ENCODE data around the gene MED25.
A peak's percentile ranks its signal among the peaks of the same experiment; 100 is the strongest.

The MED25 gene

DNA sequence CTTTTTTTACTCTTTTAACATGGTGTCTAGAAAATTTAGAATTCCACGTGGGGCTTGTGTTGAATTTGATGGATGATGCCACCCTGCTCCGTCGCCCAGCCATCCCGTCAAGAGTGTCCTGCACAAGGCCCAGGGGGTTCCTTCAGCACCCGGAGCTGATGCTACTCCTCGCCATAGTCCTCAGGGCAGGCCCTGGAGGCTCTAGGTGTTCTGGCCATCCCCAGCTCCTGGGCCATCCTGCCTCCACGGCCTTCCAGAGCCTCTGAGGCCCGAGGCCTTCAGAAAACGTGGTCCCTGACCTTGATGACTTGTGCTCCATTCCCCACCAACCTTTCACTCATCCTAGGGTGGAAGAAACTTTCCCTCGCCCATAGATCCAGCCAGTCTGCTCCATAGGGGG is 55.7 kb downstream of the MED25 start:
- DNase-seq (ENCODE audit: low read depth) = no peak

- no peak for DNase-seq (ENCODE audit: low read depth)
Observed at GRCh38 chr19:49874503-49875157, 56.5 kb downstream of the MED25 start.

GRCh38 chr19:49875177-49875576 is 57.1 kb downstream of the MED25 start:
- no peak for DNase-seq (ENCODE audit: low read depth)

DNA sequence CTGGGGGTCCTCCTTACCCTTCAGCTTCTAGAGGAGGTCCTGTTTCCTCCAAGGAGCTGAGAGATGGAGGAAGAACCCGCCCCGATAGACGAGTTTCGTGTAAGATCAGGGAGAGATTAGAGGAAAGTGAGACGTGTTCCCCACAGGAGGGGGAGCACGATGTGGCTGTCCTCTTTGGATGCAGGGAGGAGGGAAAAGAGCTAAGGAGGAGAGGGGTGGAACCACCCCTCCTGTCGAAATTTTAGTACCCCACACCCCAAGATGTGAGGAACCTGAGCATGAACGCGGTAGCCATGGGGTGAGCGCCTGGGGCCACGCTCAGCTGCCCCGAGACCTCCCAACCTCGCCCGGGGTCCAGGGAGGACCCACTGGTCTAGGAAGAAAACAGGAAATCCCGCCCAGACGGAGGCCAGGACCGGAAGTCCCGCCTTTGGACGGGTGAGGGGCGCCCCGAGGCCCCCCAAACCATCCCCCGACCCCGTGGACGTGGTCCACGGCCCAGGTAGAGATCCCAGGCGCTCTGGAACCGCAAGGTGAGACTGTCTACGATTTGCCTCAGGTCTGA is 57.9 kb downstream of the MED25 start:
- DNase-seq (ENCODE audit: low read depth) = no peak

DNA sequence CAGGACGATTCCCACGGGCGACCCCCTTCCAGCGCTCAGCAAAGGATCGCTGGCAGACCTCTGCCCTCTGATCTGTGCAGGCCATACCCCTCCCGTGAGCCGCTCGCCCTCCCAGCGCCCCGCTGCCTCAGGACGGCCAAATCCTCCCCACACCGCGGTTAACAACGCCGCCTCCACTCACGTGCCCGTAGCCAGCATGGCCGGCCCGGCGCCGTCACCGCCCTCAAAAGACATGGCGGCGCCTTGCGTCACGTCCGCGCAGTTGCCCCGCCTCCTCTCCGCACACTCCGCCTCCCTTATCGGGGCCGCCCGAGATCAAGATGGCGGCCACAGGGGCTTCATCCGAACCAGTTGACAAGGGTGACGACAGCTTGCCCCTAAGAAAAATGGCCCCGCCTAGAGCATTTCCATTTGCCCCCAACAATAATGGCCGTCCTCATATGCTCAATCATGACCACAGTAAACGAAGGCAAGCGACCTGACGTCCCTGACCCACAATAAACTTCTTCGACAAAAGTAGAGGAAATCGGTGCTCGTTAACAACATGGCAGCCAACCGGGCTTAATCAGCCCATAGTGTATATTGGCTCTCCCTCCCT is 58.4 kb downstream of the MED25 start:
- peak; percentile 99 for DNase-seq (ENCODE audit: low read depth)

- DNase-seq (ENCODE audit: low read depth) = peak; percentile 100
Observed at GRCh38 chr19:49877020-49877878, 59.2 kb downstream of the MED25 start, which contains the start of the genes AKT1S1 and TBC1D17. Gene AKT1S1 (minus strand): TSS chr19:49877355. CDS start chr19:49873295, 4,060 bp downstream. Gene TBC1D17 (plus strand): TSS chr19:49877702. CDS start chr19:49877724, 22 bp downstream.

GRCh38 chr19:49877879-49878743 is 60.0 kb downstream of the MED25 start:
- peak; percentile 96 for DNase-seq (ENCODE audit: low read depth)

DNA sequence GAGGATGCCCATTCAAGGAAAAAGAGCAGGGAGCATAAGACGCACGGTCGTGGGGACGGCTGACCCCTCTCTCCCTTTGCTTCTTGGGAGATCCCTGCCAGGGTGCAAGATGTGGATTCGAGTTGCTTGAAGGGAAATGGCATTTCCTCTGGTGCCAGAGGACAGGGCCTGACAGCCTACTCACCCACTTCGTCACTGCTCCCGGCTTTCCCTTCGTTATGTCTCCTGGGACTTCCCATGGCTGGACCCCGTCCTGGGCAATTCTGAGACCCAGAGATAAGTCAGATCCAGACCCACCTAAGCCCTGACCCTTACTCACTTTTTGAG is 60.6 kb downstream of the MED25 start:
- no peak for DNase-seq (ENCODE audit: low read depth)

GRCh38 chr19:49879243-49879963 is 61.3 kb downstream of the MED25 start:
- DNase-seq (ENCODE audit: low read depth) = no peak

- no peak for DNase-seq (ENCODE audit: low read depth)
Observed at GRCh38 chr19:49880162-49880869, 62.2 kb downstream of the MED25 start.

DNA sequence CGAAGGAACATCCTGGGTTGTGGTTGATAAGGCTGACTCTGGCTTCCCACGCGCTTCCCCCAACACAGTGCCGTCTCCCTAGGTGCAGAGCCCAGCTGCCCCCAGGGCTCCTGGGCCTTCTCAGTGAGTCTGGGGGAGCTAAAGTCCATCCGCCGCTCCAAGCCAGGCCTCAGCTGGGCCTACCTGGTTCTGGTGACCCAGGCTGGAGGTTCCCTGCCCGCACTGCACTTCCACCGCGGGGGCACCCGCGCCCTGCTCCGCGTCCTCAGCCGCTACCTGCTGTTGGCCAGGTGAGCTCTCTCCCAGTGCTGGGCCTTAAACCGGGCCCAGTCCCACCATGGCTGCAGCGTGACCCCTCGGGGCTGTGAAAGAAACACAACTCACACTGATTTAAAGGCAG is 63.1 kb downstream of the MED25 start:
- DNase-seq (ENCODE audit: low read depth) = no peak

- no peak for DNase-seq (ENCODE audit: low read depth)
Observed at GRCh38 chr19:49881672-49882394, 63.7 kb downstream of the MED25 start.

- DNase-seq (ENCODE audit: low read depth) = no peak
Observed at GRCh38 chr19:49882643-49883042, 64.6 kb downstream of the MED25 start.

- DNase-seq (ENCODE audit: low read depth) = no peak
Observed at GRCh38 chr19:49883094-49883493, 65.0 kb downstream of the MED25 start.

DNA sequence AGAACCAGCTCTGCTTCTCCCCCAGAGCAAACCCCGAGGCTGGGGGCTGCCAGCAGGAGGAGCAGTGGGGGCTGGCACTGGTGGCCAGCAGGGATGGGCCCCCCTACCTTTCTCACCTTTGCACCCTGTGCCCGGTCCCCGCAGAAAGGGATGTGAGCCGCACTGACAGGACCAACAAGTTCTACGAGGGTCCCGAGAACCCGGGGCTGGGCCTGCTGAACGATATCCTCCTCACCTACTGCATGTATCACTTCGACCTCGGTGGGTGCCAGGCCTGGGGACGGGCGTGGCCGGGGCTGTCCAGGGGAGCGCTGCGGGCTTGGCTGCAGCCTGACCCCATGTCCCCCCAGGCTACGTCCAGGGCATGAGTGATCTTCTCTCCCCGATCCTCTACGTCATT is 66.0 kb downstream of the MED25 start:
- DNase-seq (ENCODE audit: low read depth) = no peak

- no peak for DNase-seq (ENCODE audit: low read depth)
Observed at GRCh38 chr19:49884760-49885159, 66.7 kb downstream of the MED25 start.

All from fibroblast of the conjunctiva (primary cell).